ENCODE measurements around the gene ZNF319.
"Not testable (repeated sequence)": the region's sequence is repeated elsewhere in the genome, so short reads cannot be mapped to it uniquely, and the experiment has no call there.

The ZNF319 gene

DNA sequence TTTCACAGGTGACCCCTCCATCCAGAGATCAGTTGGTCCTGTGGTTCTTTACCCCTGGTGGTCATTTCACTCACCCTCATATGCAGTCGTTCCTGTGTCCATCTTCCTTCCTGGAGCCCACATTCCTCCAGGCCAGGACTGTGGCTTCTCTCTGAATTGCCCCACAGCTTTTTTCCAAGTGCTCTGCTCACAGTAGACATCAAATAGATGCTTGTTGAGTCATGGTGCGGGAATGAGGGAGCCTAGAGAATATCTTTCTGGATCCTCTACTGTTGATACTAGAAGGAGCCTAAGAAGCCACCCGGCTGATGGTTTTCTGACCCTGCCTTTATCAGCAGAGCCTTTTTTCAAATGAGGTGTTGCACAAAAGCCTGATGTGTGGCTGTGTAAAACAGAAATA, 11.2 kb upstream of the ZNF319 start:
- POLR2A ChIA-PET = no interaction called here

GRCh38 chr16:58010886-58011285, 10.4 kb upstream of the ZNF319 start:
- ChIA-PET POLR2A (interaction anchor here (1.6 kb wide), 1 partner anchor 111 kb away, joined by 3 read pairs; no protein-coding TSS in a partner anchor), CTCF (interaction anchor here (1.0 to 7.4 kb wide), 9 partner anchors 9 to 434 kb away, joined by 3 to 56 read pairs (median 4); partner anchors contain the start of genes USB1 and ZNF319)
- no peak for DNase-seq (ENCODE audit: low read depth, low spot score)
- no peak for TF ChIP-seq CTCF (IDR thresholded peaks at IDR 0.05; ENCODE audit: insufficient read depth, low read length, missing control alignments)
- H3K4me3 ChIP-seq (ENCODE audit: low read depth, low read length) = no peak overlapping the region

More for the DNA sequence above, 11.2 kb upstream of the ZNF319 start:
- peak; percentile 40 for DNase-seq (ENCODE audit: low read depth, low spot score)
- CTCF ChIA-PET = interaction anchor here (1.0 to 7.4 kb wide), 7 partner anchors 10 to 435 kb away, joined by 3 to 56 read pairs (median 4); partner anchors contain the start of genes USB1 and ZNF319
- TF ChIP-seq CTCF (IDR thresholded peaks at IDR 0.05; ENCODE audit: insufficient read depth, low read length, missing control alignments) = no peak
- no peak overlapping the region for H3K4me3 ChIP-seq (ENCODE audit: low read depth, low read length)

GRCh38 chr16:58009856-58010416, 9.5 kb upstream of the ZNF319 start:
- no peak for TF ChIP-seq CTCF (IDR thresholded peaks at IDR 0.05; ENCODE audit: insufficient read depth, low read length, missing control alignments)
- ChIA-PET CTCF (interaction anchor here (1.2 to 7.4 kb wide), 5 partner anchors 10 to 112 kb away, joined by 3 to 56 read pairs (median 6); partner anchors contain the start of genes USB1 and ZNF319), POLR2A (interaction anchor here (1.6 kb wide), 1 partner anchor 112 kb away, joined by 3 read pairs; no protein-coding TSS in a partner anchor)
- H3K4me3 ChIP-seq (ENCODE audit: low read depth, low read length) = no peak overlapping the region
- DNase-seq (ENCODE audit: low read depth, low spot score) = no peak

GRCh38 chr16:58004736-58005135, 4.3 kb upstream of the ZNF319 start:
- DNase-seq (ENCODE audit: low read depth, low spot score); POLR2A ChIA-PET; H3K4me3 ChIP-seq (ENCODE audit: low read depth, low read length): not testable (repeated sequence)
- CTCF ChIA-PET = interaction anchor here (0.7 to 11.4 kb wide), 7 partner anchors 9 to 248 kb away, joined by 3 to 161 read pairs (median 4); no protein-coding TSS in a partner anchor

- H3K4me3 ChIP-seq (ENCODE audit: low read depth, low read length) = no peak overlapping the region
- DNase-seq (ENCODE audit: low read depth, low spot score) = no peak
- CTCF ChIA-PET = interaction anchor here (1.2 to 11.4 kb wide), 4 partner anchors 10 to 400 kb away, joined by 3 to 161 read pairs (median 34); no protein-coding TSS in a partner anchor
- POLR2A ChIA-PET = no interaction called here
- TF ChIP-seq CTCF (IDR thresholded peaks at IDR 0.05; ENCODE audit: insufficient read depth, low read length, missing control alignments) = no peak
Measured at GRCh38 chr16:58002936-58003335, 2.5 kb upstream of the ZNF319 start.

DNA sequence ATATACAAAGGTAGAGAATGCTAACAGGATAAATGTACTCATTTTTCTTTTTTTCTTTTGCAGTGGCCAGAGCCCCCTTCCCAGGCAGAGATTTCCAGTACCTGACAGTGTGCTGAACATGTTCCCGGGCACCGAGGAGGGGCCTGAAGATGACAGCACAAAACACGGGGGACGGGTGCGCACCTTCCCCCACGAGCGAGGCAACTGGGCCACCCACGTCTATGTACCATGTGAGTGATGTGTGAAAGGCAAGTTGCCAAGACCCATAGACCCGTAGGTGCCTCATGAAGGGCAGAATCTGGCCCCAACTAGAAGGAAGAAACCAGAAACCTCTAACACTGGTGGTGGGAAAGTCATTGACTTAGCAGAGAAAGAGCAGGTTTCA, 1.9 kb upstream of the ZNF319 start:
- H3K4me3 ChIP-seq (ENCODE audit: low read depth, low read length) = no peak overlapping the region
- DNase-seq (ENCODE audit: low read depth, low spot score) = no peak
- ChIA-PET CTCF (interaction anchor here (1.0 to 11.4 kb wide), 6 partner anchors 10 to 400 kb away, joined by 3 to 161 read pairs (median 8); no protein-coding TSS in a partner anchor), POLR2A (no interaction called here)
- TF ChIP-seq CTCF (IDR thresholded peaks at IDR 0.05; ENCODE audit: insufficient read depth, low read length, missing control alignments) = no peak

Measured in AG04449 (cell line).